Cerebellar nuclear complex (tissue), 1 donor: ENCODE data around the gene KLF13.
A peak's percentile ranks its signal among the peaks of the same experiment; 100 is the strongest.

Source experiments
- DNase-seq, 2 experiments: peaks; one replicate each; lab custom pipeline; 2025; lab: John Stamatoyannopoulos, UW

Gene KLF13

DNA sequence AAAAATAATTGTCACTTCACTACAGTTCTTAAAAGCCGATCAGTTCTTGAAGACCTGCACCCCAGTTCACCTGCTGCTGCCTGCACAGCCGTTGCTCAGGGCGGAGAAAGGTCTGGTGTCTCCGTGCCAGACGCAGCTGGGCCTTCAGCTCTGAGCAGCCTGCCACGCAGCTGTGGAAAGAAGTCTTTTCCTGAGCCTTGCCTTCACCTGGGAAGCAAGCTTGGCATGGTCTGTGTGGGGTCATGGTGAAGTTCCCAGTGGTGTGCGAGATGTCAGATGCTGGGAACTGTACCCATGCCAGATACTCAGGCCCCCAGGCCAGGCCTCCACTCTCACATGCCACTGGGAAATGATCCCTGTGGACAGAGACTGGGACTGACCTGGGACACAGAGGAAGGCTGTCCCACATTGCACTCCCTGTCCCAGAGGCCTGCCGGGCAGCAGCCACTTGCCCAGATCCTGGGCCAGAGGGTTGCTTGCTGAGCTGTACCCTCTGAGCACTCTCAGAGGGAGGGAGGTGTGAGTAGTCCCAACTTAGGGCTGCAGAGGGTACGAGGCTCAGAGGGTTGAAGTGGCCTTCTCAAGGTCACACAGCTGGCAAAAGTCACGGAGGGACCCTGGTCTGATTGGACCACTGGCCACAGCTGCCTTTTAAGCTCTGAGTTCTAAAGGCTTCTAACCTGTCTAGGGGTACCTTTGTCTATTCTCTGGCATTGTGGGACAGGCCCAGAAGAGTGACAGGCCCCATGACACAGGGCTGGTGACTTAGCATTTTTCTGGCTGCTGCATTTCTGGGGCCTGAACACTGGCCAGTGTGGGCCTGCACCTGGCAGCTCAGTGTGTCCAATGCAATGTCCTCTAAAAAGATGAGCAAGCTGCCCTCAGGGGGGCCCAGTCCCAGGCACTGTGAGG, 55.4 kb downstream of the KLF13 start:
- DNase-seq, result no peak

GRCh38 chr15:31382713-31383045, 56.0 kb downstream of the KLF13 start:
- DNase-seq, result no peak

GRCh38 chr15:31383139-31383538, 56.5 kb downstream of the KLF13 start:
- no peak for DNase-seq

- no peak for DNase-seq
These were observed 57.9 kb downstream of the KLF13 start for GRCh38 chr15:31384568-31384967.

DNA sequence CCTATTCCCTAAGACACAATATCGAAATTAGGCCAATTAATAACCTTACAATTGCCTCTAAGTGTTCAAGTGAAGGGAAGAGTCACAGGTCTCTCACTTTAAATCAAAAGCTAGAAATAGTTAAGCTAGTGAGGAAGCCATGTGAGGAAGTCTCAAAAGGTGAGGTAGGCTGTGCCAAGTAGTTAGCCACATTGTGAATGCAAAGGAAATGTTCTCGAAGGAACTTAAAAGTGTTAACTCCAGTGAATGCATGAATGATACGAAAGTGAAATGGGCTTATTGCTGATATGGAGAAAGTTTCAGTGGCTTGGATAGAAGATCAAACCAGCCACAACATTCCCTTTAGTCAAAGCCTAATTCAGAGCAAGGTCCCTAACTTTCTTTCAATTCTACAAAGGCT, 59.1 kb downstream of the KLF13 start:
- no peak for DNase-seq

DNA sequence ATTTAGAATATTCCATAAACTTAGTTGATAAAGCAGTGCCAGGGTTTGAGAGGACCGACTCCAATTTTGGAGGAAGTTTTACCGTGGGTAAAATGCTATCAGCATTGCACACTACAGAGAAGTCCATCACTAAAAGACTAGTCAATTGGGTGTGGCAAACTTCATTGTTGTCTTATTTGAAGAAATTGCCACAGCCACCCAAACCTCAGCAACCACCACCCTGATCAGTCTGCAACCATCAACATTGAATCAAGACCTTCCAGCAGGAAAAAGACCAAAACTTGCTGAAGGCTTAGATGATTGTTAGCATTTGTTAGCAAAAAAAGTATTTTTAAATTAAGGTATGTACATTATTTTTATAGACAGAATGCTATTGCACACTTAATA, 60.5 kb downstream of the KLF13 start:
- no peak for DNase-seq

DNA sequence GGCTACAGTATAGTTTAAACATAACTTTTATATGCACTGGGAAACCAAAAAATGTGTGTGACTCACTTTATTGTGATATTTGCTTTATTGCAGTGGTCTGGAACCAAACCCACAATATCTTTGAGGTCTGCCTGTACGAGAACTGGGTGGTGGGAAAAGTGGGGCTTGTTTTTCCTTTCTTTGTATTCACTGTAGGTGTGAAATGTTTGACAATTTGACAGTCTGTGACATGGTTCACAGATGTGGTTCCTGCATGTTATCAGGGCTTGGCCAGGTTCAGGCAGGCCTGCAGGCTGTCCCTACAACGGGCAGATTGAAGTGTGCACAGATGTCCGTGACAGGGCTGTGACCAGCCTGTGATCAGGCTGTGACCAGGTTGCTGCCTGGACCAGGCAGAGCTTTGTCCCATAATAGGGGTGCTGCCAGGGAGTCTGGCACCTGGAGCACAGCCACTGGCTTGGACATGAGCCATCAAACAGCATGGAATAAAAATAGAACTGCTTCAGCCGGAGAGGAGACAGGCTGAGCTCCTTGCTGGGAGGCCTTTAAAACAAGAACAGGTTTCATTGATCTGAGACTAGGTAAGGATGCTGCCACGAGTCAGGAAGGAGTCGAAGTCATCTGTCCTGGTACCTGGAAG, 61.0 kb downstream of the KLF13 start:
- peak; percentile 18 to 46 for DNase-seq

DNA sequence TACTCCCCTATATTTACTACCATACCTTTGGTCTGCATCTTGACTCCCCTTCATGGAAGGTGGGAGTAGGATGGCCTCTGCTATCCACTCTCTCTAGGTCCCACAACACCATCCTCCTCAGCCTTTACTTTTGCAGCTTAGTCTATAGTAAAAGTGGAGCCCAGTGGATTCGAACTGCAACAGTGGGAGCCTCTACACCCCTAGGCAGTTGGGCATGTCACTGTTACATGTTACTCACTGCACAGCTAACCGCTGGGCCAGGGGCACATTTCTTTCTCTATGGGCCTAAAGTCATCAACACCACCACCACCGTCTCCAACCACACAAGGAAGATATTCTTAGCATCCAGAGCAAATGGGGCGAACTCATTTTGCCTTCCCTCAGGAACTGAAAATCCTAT, 62.9 kb downstream of the KLF13 start:
- DNase-seq, result no peak

DNA sequence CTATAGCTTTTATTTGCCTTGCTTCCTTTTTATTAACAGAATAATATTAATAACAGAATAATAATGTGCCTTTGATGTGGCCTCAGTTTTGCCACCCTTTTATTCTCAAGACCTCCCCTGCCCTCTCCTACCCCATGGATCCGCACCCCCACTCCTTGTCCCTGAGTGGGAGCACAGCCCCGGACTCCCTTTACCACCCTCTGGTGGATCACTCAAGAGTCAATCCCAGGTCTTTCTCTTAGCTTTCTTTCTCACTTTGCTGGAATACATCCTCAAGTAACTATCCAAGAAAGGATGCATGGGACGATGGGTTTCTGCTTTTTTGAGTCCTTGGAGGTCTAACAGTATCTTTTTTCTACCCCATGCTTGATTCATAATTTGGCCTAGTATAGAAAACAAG, 63.4 kb downstream of the KLF13 start:
- DNase-seq, result no peak

GRCh38 chr15:31390777-31391486, 64.3 kb downstream of the KLF13 start:
- DNase-seq, result no peak

GRCh38 chr15:31391687-31392671, 65.3 kb downstream of the KLF13 start:
- no peak for DNase-seq

- no peak for DNase-seq
These were observed 66.2 kb downstream of the KLF13 start for GRCh38 chr15:31392761-31393401.

DNA sequence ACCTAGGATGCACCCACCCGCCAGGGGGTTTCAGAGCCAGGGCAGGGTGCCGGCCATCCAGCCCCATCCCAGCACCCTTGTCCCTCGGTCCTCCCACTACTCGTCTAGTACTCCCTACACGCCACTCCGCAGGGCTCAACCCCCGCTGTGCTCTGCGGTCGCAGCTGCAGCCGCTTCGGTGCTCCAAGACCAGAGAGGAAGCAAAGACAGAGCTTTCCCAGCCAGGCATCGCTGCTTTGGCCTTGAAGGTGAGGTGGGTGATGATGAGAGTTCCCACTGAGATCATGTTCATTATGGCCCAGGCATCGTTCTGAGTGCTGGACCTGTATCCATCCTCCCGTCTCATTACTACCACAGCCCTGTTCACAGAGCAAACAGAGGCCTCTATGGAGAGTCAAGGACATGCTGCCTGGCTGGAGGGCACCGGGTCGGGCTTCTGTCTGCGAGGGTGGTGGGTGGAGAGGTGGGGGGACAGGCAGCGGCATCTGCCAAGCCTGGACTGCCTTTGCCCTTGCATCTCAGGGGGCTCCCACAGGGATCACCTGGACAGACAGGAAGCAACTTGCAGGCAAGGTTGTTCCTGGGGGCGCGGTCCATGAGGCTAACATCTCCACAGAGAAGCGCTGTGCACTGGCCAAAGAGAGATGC, 66.9 kb downstream of the KLF13 start:
- DNase-seq, result no peak

DNA sequence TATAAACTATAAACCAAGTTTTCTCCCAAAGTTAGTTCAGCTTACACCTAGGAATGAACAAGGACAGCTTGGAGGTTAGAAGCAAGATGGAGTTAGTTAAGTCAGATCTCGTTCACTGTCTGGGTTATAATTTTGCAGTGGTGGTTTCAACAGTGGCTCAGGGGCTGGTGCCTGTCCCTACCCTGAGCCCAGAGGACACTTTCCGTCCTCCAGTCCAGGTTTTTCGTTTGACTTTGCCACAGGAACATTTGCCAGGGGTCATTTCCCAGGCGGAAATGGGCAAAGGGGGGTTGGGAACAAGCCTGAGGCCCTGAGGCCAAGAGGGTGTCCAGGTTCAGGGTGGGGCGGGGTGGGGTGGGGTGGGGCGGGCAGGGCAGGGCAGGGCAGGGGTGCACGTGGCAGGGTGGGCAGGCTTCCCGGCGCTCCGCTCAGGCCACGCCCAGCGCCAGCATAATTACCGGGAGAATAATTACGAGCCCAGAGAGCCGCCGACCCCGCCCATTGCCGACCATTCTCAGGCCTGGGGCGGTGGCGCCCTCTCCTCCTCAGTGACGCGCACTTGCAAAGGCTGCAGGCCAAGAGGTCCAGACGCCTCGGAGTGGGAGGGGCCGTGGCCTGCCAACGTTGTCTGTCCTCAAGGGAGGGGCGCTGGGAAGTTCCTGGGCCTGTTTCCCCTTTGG, 70.4 kb downstream of the KLF13 start:
- no peak for DNase-seq

- DNase-seq, result no peak
These were observed 71.4 kb downstream of the KLF13 start for GRCh38 chr15:31397851-31398661.

- no peak for DNase-seq
These were observed 72.2 kb downstream of the KLF13 start for GRCh38 chr15:31398677-31399301.

GRCh38 chr15:31399544-31400171, 73.0 kb downstream of the KLF13 start:
- DNase-seq, result peak in 1 of 2 experiments; percentile 39

DNA sequence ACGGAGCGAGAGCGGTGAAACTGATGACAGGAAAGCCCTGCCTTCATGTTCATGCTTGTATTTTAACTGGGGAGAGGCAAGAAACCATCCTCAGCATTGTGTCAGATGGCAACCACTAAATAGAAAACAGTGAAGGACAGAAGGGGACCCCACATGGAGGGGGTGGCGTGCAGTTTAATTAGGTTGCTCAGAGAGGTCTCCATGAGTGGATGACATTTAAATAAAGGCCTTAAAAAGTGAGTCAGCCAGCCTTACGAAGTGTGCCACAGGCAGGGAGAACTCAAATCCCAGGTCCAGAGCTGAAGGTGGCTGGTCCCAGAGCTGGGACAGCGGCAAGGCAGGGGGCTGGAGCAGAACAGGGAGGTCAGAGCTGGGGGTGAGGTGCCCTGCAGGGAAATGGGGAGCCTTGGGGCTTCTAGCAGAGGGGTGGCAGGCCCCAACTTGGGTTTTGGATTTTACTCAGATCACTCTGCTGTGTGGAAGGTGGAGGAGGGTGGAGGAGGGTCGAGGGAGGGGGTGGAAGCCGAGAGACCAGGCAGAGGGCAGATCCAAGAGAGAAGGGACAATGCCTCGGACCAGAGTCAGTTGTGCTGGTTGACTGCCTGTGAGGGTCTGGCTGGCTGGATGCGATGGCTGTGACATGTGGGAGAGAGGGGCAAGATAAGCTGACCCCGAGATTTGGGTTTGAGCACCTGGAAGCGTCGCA, 73.7 kb downstream of the KLF13 start:
- DNase-seq, result no peak
